K562 (cell line): ENCODE data around the gene PNMA8C. TPM values are rescaled to one million over a fixed set of nuclear protein-coding genes. Genes with fewer than 3 reads are reported as not detected.

Experiments used
- ATAC-seq: fragments of 200-7000 bp; cut with Tn5 transposase; 3 replicates; pipeline ENCODE4 v1.9.1; 2020; ENCODE audit warnings: moderate library complexity
- BruUV-seq: library from RNA; stranded (reverse); fragments of 400-500 nt; replicated peaks from 2 replicates; lab custom pipeline; 2021; lab: Mats Ljungman, UMichigan
- CTCF ChIA-PET: fragments of 300-600 bp; formaldehyde crosslinking; extraction: SDS; loops from one replicate; lab custom pipeline; 2021; ENCODE audit warnings: low intra/inter-chr PET ratio; lab: Yijun Ruan, JAX
- POLR2A ChIA-PET: fragments of 300-600, 350-650 bp; sonication (Branson Sonifier 250); formaldehyde crosslinking; extraction: SDS; loops from one replicate; lab custom pipeline; 2021; ENCODE audit warnings: antibody characterized with exemption, inconsistent platforms; lab: Yijun Ruan, JAX
- DNase-seq, 4 experiments: peaks; one replicate each; pipeline versions ENCODE4 v3.0.0 to v3.0.0-alpha.2; 2011 to 2018; ENCODE audit warnings: low spot score in 3 of 4, mixed read lengths in 3 of 4; ENCODE audit errors: extremely low read depth in 1 of 4
- FAIRE-seq: peaks from 2 replicates; lab custom pipeline; 2011; peaks lifted over from hg19 to GRCh38; lab: Jason Lieb, UNC
- H2AFZ ChIP-seq: 2 replicates; pipeline ENCODE4 v1.6.0; 2011; ENCODE audit warnings: low read depth, low read length, control low read depth, inconsistent platforms
- H3K27ac ChIP-seq: fragments of 200-600 bp; 3 replicates; pipeline ENCODE4 v1.8.0; 2011; ENCODE audit warnings: low read depth, mild to moderate bottlenecking, control low read depth, inconsistent platforms, low read length, moderate library complexity, mixed read lengths; ENCODE audit errors: extremely low read depth
- H3K27me3 ChIP-seq, 2 experiments: fragments of 300-600 bp in 1 of 2; 2 replicates in 1 of 2; 3 replicates in 1 of 2; pipeline versions ENCODE4 v1.6.0 to v1.8.0; 2011; ENCODE audit warnings: inconsistent platforms in 2 of 2, low read length in 2 of 2, mild to moderate bottlenecking in 1 of 2, mixed read lengths in 1 of 2, moderate library complexity in 1 of 2; ENCODE audit not compliant: control insufficient read depth in 2 of 2, insufficient read depth in 2 of 2
- H3K36me3 ChIP-seq: fragments of 300-600 bp; 3 replicates; pipeline ENCODE4 v1.8.0; 2011; ENCODE audit warnings: mild to moderate bottlenecking, low read length, inconsistent platforms; ENCODE audit not compliant: control insufficient read depth, insufficient read depth
- H3K4me1 ChIP-seq, 2 experiments: fragments of 200-600 bp in 1 of 2; replicated peaks in 1 of 2; 2 replicates in 1 of 2; 3 replicates in 1 of 2; pipeline versions ENCODE4 v1.5.1 to v1.8.0; 2011; ENCODE audit warnings: inconsistent platforms in 2 of 2, low read length in 2 of 2, mild to moderate bottlenecking in 1 of 2, mixed read lengths in 1 of 2, moderate library complexity in 1 of 2; ENCODE audit not compliant: control insufficient read depth in 2 of 2, insufficient read depth in 2 of 2
- H3K4me2 ChIP-seq: 2 replicates; pipeline ENCODE4 v1.6.1; 2011; ENCODE audit warnings: low read length, control low read depth, inconsistent platforms, mixed read lengths; ENCODE audit not compliant: insufficient read depth
- H3K4me3 ChIP-seq: fragments of 200-600 bp; sonication (generic), shearing (Covaris generic); 2 replicates; pipeline ENCODE4 v1.5.1; 2016; ENCODE audit warnings: control low read depth, inconsistent platforms
- H3K79me2 ChIP-seq: fragments of 200-600 bp; 3 replicates; pipeline ENCODE4 v1.8.0; 2011; ENCODE audit warnings: low read length, inconsistent platforms; ENCODE audit not compliant: control insufficient read depth, insufficient read depth
- H3K9ac ChIP-seq, 2 experiments: 2 replicates each; pipeline versions ENCODE4 v1.6.0 to v1.6.1; 2011; ENCODE audit warnings: low read depth in 2 of 2, low read length in 2 of 2, control low read depth in 1 of 2, inconsistent platforms in 1 of 2, mild to moderate bottlenecking in 1 of 2, mixed read lengths in 1 of 2; ENCODE audit not compliant: insufficient read depth in 1 of 2
- H3K9me1 ChIP-seq: one replicate; pipeline ENCODE4 v1.6.0; 2011; ENCODE audit warnings: inconsistent platforms, mild to moderate bottlenecking, low read length, moderate library complexity; ENCODE audit not compliant: control insufficient read depth, insufficient read depth
- H3K9me3 ChIP-seq: replicated peaks from 2 replicates; pipeline ENCODE4 v1.5.1; 2011; ENCODE audit warnings: low read depth, low read length, inconsistent platforms; ENCODE audit not compliant: control insufficient read depth, insufficient read depth
- H4K20me1 ChIP-seq: replicated peaks from 2 replicates; pipeline ENCODE4 v1.6.1; 2011; ENCODE audit warnings: low read length, inconsistent platforms, mixed read lengths; ENCODE audit not compliant: control insufficient read depth, insufficient read depth
- CREM ChIP-seq: IDR thresholded peaks from 2 replicates; pipeline ENCODE4 v1.6.1; 2014; ENCODE audit warnings: antibody characterized with exemption, low read depth
- EP300 ChIP-seq: IDR thresholded peaks from 2 replicates; pipeline ENCODE4 v1.6.1; 2012; ENCODE audit warnings: low read length, improper control_type of control experiment
- HMG20A ChIP-seq: fragments of 450-650 bp; formaldehyde crosslinking; conservative IDR thresholded peaks from 2 replicates; pipeline ENCODE4 v1.4.0; 2020; ENCODE audit warnings: mild to moderate bottlenecking, mixed read lengths
- HMGN3 ChIP-seq: IDR thresholded peaks from 2 replicates; pipeline ENCODE4 v1.6.1; 2011; ENCODE audit warnings: borderline replicate concordance, low read depth, mild to moderate bottlenecking, mixed read lengths, low read length; ENCODE audit not compliant: insufficient read length; ENCODE audit errors: extremely low read depth
- NFIC ChIP-seq: fragments of 450-650 bp; IDR thresholded peaks from 2 replicates; pipeline ENCODE4 v1.6.1; 2017; ENCODE audit warnings: mild to moderate bottlenecking, inconsistent platforms
- POLR2AphosphoS2 ChIP-seq: IDR thresholded peaks from 2 replicates; pipeline ENCODE4 v1.6.1; 2012; ENCODE audit warnings: low read length, improper control_type of control experiment
- RBM25 ChIP-seq: fragments of 200-400 bp; formaldehyde crosslinking; IDR thresholded peaks from 2 replicates; pipeline ENCODE4 v1.6.1; 2018; ENCODE audit warnings: low read length, low read depth, moderate library complexity; ENCODE audit not compliant: severe bottlenecking
- WGBS: fragments of 100-300 bp; shearing (Covaris generic); methylation state at CpG from one replicate; pipeline ENCODE4 v1.1.6; 2016; ENCODE audit warnings: low coverage, mixed read lengths; ENCODE audit not compliant: insufficient coverage; ENCODE audit errors: missing lambda C conversion rate; 5-methylcytosine and 5-hydroxymethylcytosine counted together
- in situ Hi-C: fragments of 300-500 bp; cut with MboI; formaldehyde crosslinking; loops from 4 replicates; pipeline ENCODE4 v1.15.0; 2018; ENCODE audit warnings: inconsistent platforms, mixed read lengths
- intact Hi-C: fragments of 100-400 bp; cut with micrococcal nuclease; formaldehyde crosslinking; loops from 2 replicates; pipeline ENCODE4 v1.14.2; 2022
- polyA plus RNA-seq, 8 experiments: library from polyadenylated mRNA; depleted of rRNA in 4 of 8; stranded (reverse) in 5 of 8; unstranded in 3 of 8; fragments of >200 nt; fragmentation: Nextera tagmentation in 2 of 8; fragmentation: Illumina TruSeq in 1 of 8; extraction: Ambion mirVana in 2 of 8; extraction: Trizol in 1 of 8; gene quantifications; 2 replicates each; pipeline versions ENCODE4 v1.2.1 to v1.2.3, GENCODE V29; 2011 to 2014; ENCODE audit warnings: inconsistent platforms in 1 of 8, missing spikeins in 1 of 8
- total RNA-seq, 7 experiments: library from RNA; depleted of rRNA in 6 of 7; stranded (reverse); fragments of >200 nt in 6 of 7; fragmentation: Illumina TruSeq in 2 of 7; extraction: Trizol in 2 of 7; gene quantifications; 2 replicates each; pipeline versions ENCODE4 v1.2.1 to v1.2.3, GENCODE V29; 2011 to 2021; ENCODE audit warnings: low replicate concordance in 1 of 7
- TF ChIP-seq, protein P1 (sequence below): fragments of 200-800 bp; sonication (Bioruptor generic); IDR thresholded peaks from 2 replicates; pipeline ENCODE4 v1.6.1; 2017; ENCODE audit warnings: missing genetic modification characterization, missing compliant biosample characterization
- TF ChIP-seq, protein P2 (sequence below): fragments of 250-450 bp; sonication (Bioruptor Pico); IDR thresholded peaks from 2 replicates; pipeline ENCODE4 v1.4.0; 2020
- TF ChIP-seq, protein P3 (sequence below): fragments of 250-450 bp; sonication (Bioruptor Pico); IDR thresholded peaks from 2 replicates; pipeline ENCODE4 v1.4.0; 2020

Gene PNMA8C
- total and polyA plus RNA-seq, 9 of the 15 experiments (the other 6 are each of a cell fraction or from before 2014, with no cell fraction given): 0.04 to 0.05 (median 0.05) TPM; not detected in 6

DNA sequence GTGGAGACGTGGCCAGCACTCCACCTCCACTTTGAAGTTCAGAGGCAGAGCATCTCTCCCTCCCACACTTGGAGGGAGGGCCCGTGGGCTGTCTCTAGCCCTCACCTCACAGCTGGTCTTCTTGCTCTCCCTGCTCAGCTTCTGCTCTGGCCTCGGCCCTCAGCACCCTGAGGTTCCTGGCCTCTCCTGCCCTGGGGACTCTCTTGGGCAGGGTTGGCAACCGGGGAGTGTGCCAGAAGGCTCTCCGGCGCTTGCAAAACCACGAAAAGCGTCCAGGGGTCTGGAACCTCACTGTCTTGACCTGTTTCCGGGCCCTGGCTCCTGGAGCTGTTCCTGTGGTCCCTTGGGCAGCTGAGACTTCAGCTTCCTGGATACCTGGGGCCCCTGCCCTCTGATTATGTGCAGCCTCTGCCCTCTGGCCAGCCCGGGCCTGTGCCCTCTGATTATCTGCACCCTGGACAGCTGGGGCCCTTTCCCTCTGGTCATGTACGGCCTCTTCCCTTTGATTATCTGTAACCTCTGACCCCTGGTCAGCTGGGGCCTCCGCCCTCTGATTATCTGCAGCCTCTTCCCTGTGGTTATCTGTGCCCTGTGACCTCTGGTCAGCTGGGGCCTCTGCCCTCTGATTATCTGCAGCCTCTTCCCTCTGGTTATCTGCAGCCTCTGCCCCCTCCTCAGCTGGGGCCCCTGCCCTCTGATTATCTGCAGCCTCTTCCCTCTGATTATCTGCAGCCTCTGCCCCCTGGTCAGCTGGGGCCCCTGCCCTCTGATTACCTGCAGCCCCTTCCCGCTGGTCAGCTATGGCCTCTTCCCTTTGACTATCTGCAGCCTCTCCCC lies 17.4 kb downstream of the PNMA8C start:
- DNase-seq: peak in 1 of 4 experiments; percentile 63
- H3K4me2 ChIP-seq: peak overlapping the region; percentile 91
- in situ Hi-C loops: no loop called here
- peaks cover 18% of the 10 kb centered on the region for H3K36me3 ChIP-seq
- peak overlapping the region; percentile 63 for H3K4me3 ChIP-seq
- no peak for ATAC-seq
- CTCF ChIA-PET: interaction anchor here (0.7 kb wide), 1 partner anchor 70 kb away, joined by 3 read pairs; no protein-coding TSS in a partner anchor
- H3K27me3 ChIP-seq: no peaks in the 10 kb centered on the region
- peaks cover 5% of the 10 kb centered on the region for H3K9me3 ChIP-seq
- H2AFZ ChIP-seq: no peak overlapping the region
- no TSS peak for BruUV-seq
- peaks cover 30 to 62% of the 10 kb centered on the region in 2 experiments for H3K4me1 ChIP-seq
- H3K9ac ChIP-seq: peak overlapping the region; percentile 91 to 97; a peak in 3 of 4 replicates
- 72% methylated on average over 12 of the region's 13 CpGs for WGBS
- H4K20me1 ChIP-seq: peaks cover 18% of the 10 kb centered on the region; the same call in 1 of the 2 replicates
- no peak for FAIRE-seq
- peaks cover 4% of the 10 kb centered on the region for H3K9me1 ChIP-seq
- H3K79me2 ChIP-seq: peaks cover 40% of the 10 kb centered on the region
- no peak overlapping the region for H3K27ac ChIP-seq
- intact Hi-C loops: no loop called here
- POLR2A ChIA-PET: interaction anchor here (0.6 to 1.2 kb wide), 5 partner anchors 14 to 524 kb away, joined by 3 to 4 read pairs (median 3); no protein-coding TSS in a partner anchor
- TF ChIP-seq NFIC: peak; percentile 45
- TF ChIP-seq, protein P1, sequence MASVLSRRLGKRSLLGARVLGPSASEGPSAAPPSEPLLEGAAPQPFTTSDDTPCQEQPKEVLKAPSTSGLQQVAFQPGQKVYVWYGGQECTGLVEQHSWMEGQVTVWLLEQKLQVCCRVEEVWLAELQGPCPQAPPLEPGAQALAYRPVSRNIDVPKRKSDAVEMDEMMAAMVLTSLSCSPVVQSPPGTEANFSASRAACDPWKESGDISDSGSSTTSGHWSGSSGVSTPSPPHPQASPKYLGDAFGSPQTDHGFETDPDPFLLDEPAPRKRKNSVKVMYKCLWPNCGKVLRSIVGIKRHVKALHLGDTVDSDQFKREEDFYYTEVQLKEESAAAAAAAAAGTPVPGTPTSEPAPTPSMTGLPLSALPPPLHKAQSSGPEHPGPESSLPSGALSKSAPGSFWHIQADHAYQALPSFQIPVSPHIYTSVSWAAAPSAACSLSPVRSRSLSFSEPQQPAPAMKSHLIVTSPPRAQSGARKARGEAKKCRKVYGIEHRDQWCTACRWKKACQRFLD (CRISPR knock-in tag): no peak
- peak; percentile 57 for TF ChIP-seq HMGN3
- TF ChIP-seq RBM25: no peak
- TF ChIP-seq, protein P2, sequence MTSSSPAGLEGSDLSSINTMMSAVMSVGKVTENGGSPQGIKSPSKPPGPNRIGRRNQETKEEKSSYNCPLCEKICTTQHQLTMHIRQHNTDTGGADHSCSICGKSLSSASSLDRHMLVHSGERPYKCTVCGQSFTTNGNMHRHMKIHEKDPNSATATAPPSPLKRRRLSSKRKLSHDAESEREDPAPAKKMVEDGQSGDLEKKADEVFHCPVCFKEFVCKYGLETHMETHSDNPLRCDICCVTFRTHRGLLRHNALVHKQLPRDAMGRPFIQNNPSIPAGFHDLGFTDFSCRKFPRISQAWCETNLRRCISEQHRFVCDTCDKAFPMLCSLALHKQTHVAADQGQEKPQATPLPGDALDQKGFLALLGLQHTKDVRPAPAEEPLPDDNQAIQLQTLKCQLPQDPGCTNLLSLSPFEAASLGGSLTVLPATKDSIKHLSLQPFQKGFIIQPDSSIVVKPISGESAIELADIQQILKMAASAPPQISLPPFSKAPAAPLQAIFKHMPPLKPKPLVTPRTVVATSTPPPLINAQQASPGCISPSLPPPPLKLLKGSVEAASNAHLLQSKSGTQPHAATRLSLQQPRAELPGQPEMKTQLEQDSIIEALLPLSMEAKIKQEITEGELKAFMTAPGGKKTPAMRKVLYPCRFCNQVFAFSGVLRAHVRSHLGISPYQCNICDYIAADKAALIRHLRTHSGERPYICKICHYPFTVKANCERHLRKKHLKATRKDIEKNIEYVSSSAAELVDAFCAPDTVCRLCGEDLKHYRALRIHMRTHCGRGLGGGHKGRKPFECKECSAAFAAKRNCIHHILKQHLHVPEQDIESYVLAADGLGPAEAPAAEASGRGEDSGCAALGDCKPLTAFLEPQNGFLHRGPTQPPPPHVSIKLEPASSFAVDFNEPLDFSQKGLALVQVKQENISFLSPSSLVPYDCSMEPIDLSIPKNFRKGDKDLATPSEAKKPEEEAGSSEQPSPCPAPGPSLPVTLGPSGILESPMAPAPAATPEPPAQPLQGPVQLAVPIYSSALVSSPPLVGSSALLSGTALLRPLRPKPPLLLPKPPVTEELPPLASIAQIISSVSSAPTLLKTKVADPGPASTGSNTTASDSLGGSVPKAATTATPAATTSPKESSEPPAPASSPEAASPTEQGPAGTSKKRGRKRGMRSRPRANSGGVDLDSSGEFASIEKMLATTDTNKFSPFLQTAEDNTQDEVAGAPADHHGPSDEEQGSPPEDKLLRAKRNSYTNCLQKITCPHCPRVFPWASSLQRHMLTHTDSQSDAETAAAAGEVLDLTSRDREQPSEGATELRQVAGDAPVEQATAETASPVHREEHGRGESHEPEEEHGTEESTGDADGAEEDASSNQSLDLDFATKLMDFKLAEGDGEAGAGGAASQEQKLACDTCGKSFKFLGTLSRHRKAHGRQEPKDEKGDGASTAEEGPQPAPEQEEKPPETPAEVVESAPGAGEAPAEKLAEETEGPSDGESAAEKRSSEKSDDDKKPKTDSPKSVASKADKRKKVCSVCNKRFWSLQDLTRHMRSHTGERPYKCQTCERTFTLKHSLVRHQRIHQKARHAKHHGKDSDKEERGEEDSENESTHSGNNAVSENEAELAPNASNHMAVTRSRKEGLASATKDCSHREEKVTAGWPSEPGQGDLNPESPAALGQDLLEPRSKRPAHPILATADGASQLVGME: no peak
- TF ChIP-seq, protein P3, sequence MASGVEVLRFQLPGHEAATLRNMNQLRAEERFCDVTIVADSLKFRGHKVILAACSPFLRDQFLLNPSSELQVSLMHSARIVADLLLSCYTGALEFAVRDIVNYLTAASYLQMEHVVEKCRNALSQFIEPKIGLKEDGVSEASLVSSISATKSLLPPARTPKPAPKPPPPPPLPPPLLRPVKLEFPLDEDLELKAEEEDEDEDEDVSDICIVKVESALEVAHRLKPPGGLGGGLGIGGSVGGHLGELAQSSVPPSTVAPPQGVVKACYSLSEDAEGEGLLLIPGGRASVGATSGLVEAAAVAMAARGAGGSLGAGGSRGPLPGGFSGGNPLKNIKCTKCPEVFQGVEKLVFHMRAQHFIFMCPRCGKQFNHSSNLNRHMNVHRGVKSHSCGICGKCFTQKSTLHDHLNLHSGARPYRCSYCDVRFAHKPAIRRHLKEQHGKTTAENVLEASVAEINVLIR (CRISPR knock-in tag): no peak
- TF ChIP-seq HMG20A (CRISPR knock-in tag): no peak
- 0 out of 2 replicates have a peak, but pooled peaks have one; percentile 16 for TF ChIP-seq CREM
- TF ChIP-seq POLR2AphosphoS2: no peak
- peak; percentile 31; the same call in 1 of the 2 replicates for TF ChIP-seq EP300
